Measurements from ENCODE around the gene PROSER3. TPM values are rescaled to one million over a fixed set of nuclear protein-coding genes. Genes with fewer than 3 reads are reported as not detected.
A peak's percentile ranks its signal among the peaks of the same experiment; 100 is the strongest.

The PROSER3 gene
- total RNA-seq, 6 experiments from 2014 or later: 3.9 to 5.5 (median 4.7) TPM

DNA sequence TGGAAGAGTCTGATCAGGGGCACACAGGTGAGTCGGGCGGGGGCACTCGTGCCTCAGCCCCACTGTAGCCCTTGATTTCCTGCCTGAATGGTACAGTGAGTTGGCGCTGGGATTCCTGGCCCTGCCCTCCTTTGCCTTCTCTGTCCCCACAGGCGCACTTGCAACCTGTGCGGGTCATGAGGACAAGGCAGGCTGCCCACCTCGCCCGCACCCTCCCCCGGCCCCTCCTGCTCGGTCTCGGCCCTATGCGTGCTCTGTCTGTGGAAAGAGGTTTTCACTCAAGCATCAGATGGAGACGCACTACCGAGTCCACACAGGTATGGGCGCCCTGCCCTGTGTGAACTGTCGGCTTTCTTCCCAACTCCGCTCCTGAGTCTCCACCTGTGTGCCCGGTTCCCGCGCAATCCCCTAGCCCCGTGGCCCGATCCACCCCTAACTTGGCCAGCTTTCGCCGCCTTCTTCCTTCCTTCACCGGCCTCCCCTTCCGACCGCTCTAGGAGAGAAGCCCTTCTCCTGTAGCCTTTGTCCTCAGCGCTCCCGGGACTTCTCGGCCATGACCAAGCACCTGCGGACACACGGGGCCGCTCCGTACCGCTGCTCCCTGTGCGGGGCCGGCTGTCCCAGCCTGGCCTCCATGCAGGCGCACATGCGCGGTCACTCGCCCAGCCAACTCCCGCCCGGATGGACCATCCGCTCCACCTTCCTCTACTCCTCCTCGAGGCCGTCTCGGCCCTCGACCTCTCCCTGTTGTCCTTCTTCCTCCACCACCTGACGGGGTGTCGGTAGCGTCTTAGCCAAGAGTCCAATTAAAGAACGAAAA is 41.8 kb upstream of the PROSER3 start:
- TF ChIP-seq, protein P1, sequence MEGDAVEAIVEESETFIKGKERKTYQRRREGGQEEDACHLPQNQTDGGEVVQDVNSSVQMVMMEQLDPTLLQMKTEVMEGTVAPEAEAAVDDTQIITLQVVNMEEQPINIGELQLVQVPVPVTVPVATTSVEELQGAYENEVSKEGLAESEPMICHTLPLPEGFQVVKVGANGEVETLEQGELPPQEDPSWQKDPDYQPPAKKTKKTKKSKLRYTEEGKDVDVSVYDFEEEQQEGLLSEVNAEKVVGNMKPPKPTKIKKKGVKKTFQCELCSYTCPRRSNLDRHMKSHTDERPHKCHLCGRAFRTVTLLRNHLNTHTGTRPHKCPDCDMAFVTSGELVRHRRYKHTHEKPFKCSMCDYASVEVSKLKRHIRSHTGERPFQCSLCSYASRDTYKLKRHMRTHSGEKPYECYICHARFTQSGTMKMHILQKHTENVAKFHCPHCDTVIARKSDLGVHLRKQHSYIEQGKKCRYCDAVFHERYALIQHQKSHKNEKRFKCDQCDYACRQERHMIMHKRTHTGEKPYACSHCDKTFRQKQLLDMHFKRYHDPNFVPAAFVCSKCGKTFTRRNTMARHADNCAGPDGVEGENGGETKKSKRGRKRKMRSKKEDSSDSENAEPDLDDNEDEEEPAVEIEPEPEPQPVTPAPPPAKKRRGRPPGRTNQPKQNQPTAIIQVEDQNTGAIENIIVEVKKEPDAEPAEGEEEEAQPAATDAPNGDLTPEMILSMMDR (IDR thresholded peaks at IDR 0.05): no peak
- no peak for TF ChIP-seq POLR2A (IDR thresholded peaks at IDR 0.05)
- Histone ChIP-seq H3K36me3 (no peaks in the 10 kb centered on the region), H3K9me3 (no peaks in the 10 kb centered on the region), H3K4me1 (peaks cover 0 to 21% (median 6%) of the 10 kb centered on the region in 4 donors), H3K27me3 (no peaks in the 10 kb centered on the region), H3K27ac (peak overlapping the region; percentile 72 to 91 (median 88)), H3K4me3 (peak overlapping the region; percentile 88 to 95 (median 92))
- under 1% methylated on average over 40 of the region's 52 CpGs for WGBS (ENCODE audit: insufficient coverage, low coverage, low lambda C conversion rate, missing lambda C conversion rate)
- intact Hi-C loops (cut with DNase I): no loop called here
- peak; percentile 45 to 61 (median 50) for ATAC-seq
- DNase-seq: peak; percentile 80 to 84 (median 81)

DNA sequence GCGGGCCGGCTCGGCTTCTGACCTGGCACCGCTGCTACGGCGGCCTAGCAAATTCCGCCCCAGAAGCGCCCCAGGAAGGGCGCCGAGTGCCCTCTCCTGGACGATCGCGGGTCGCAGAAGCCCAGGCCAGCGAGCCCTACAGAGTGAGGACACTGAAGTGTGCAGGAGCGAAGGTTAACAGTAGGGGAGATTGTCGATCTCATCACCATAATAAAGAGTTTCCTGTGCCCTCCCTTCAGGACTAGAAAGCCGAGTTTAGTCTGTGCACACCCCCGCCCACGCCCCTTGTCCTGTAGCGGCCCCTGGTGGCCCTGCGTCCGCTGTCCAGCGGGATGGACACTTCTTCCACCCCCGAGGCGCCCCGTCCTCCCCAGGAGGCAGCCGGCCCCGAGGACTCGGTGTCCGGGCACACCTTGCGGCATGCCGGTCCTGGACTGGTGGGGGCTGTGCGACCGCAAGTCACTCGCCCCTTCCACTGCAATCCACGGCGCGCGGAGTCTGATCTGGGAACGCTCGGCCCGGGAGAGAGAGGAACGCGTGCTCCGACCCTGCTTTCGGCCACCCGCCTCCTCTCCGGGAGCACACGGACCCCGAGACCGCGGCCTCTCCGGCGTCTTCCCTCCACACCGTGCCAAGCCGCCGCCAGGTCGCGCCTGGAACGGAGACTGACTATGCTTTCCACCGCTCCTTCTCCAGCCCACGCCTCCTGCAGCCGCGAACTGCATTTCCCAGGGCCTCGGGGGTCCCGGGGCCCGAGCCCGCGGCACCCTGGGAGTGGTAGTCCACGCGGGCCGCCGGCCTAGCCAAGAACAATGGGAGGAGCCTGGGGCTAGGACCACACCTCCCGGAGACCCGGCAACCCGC is 40.9 kb upstream of the PROSER3 start:
- peak overlapping the region; percentile 88 to 95 (median 92) for H3K4me3 ChIP-seq
- WGBS (ENCODE audit: insufficient coverage, low coverage, low lambda C conversion rate, missing lambda C conversion rate): 0% methylated on average over 18 of the region's 77 CpGs
- no peaks in the 10 kb centered on the region for H3K9me3 ChIP-seq
- peaks cover 0 to 21% (median 6%) of the 10 kb centered on the region in 4 donors for H3K4me1 ChIP-seq
- H3K27ac ChIP-seq: peak overlapping the region; percentile 72 to 91 (median 88)
- TF ChIP-seq POLR2A (IDR thresholded peaks at IDR 0.05): no peak
- TF ChIP-seq, protein P1 (IDR thresholded peaks at IDR 0.05): peak; percentile 83 to 94 (median 92)
- ATAC-seq (peak; percentile 85 to 91 (median 88)), DNase-seq (peak; percentile 97 to 98 (median 97))
- intact Hi-C loops (cut with DNase I): no loop called here
- no peaks in the 10 kb centered on the region for H3K27me3 ChIP-seq
- H3K36me3 ChIP-seq: peaks cover 0 to 7% (median under 1%) of the 10 kb centered on the region in 4 donors

DNA sequence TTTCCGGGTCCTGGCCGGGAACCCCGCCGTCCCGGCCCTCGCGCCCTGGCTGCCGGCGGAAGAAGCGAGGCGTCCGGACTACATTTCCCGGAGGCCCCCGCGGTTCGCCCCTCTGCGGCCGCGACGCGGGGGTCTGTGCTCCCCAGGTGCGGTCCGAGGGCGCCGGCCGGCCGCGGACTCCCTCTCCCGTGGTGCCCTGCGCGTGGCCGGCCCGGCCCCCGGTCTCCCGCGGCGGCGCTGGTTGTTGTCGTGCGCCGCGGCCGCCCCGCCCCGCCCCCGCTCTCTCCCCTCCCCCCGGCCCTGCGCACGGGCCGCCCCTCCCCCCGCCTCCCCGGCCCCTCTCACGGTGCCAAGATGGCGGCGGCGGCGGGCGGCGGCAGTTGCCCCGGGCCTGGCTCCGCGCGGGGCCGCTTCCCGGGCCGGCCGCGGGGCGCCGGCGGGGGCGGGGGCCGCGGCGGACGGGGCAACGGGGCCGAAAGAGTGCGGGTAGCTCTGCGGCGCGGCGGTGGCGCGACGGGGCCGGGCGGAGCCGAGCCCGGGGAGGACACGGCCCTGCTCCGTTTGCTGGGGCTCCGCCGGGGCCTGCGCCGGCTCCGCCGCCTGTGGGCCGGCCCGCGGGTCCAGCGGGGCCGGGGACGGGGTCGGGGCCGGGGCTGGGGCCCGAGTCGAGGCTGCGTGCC is 40.2 kb upstream of the PROSER3 start, which contains the start of gene KMT2B:
Gene KMT2B (plus strand): TSS at position 339 of the 680 bp plus-strand sequence. CDS start 16 bp downstream, at position 355.
- DNase-seq (no peak), ATAC-seq (peak in 2 of 4 donors; percentile 72 to 78)
- H3K4me3 ChIP-seq: peak within 1 kb of the TSS; percentile 88 to 95 (median 92)
- H3K36me3 ChIP-seq: peaks cover 0 to 15% (median 5%) of the 10 kb centered on the region in 4 donors
- no peak for TF ChIP-seq POLR2A (IDR thresholded peaks at IDR 0.05)
- TF ChIP-seq, protein P1 (IDR thresholded peaks at IDR 0.05): no peak
- intact Hi-C loops (cut with DNase I): no loop called here
- no CpG with 5 or more reads among the region's 109 CpGs for whole genome bisulfite sequencing (ENCODE audit: insufficient coverage, low coverage, low lambda C conversion rate, missing lambda C conversion rate)
- no peaks in the 10 kb centered on the region for H3K9me3 ChIP-seq
- peaks cover 0 to 21% (median 6%) of the 10 kb centered on the region in 4 donors for H3K4me1 ChIP-seq
- peak within 1 kb of the TSS; percentile 72 to 91 (median 88) for H3K27ac ChIP-seq
- H3K27me3 ChIP-seq: no peaks in the 10 kb centered on the region
